Activated T-helper 2 cell treated with anti-CD3 and anti-CD28 coated beads, Interferon-gamma antibody, Interleukin-2, Interleukin-4, amounts not matched to agents 10 μg/mL and 5 μg/mL and 100 μg/mL, durations not matched to agents 14 hours and 24 hours and 36 hours (primary cell): ENCODE data around the gene C17orf113. TPM values are rescaled to one million over a fixed set of nuclear protein-coding genes. Genes with fewer than 3 reads are reported as not detected.

Experiments
- DNase-seq: peaks from one replicate; pipeline ENCODE4 v3.0.0; 2021; ENCODE audit warnings: low spot score
- H3K27ac Mint-ChIP-seq: one replicate; pipeline ENCODE4 v1.8.0; 2021; ENCODE audit warnings: mixed read lengths
- H3K27me3 Mint-ChIP-seq: one replicate; pipeline ENCODE4 v1.8.0; 2021; ENCODE audit warnings: low read depth, mixed read lengths
- H3K36me3 Mint-ChIP-seq: one replicate; pipeline ENCODE4 v1.8.0; 2021; ENCODE audit warnings: low read depth, mixed read lengths
- H3K4me1 Mint-ChIP-seq: one replicate; pipeline ENCODE4 v1.8.0; 2021; ENCODE audit warnings: low read depth, mixed read lengths
- H3K4me3 Mint-ChIP-seq: one replicate; pipeline ENCODE4 v1.8.0; 2021; ENCODE audit warnings: low read depth, mild to moderate bottlenecking, moderate library complexity, mixed read lengths
- H3K9me3 Mint-ChIP-seq: one replicate; pipeline ENCODE4 v1.8.0; 2021; ENCODE audit warnings: mixed read lengths
- intact Hi-C: fragments of 100-400 bp; cut with micrococcal nuclease; formaldehyde crosslinking; loops from one replicate; pipeline ENCODE4 v1.15.1; 2023
- total RNA-seq: library from RNA; stranded (reverse); gene quantifications from 2 replicates; pipeline ENCODE4 v1.2.3, GENCODE V29; 2022

The C17orf113 gene
- total RNA-seq, 1 donor from 2014 or later = 0.21 TPM

GRCh38 chr17:41989702-41990419 is 60.5 kb downstream of the C17orf113 start:
- intact Hi-C loops = no loop called here
- H3K36me3 Mint-ChIP-seq = peaks cover 80% of the 10 kb centered on the region
- no peak overlapping the region for H3K27ac Mint-ChIP-seq
- no peak for DNase-seq
- H3K4me3 Mint-ChIP-seq = no peak overlapping the region
- no peaks in the 10 kb centered on the region for H3K9me3 Mint-ChIP-seq
- no peaks in the 10 kb centered on the region for H3K4me1 Mint-ChIP-seq
- H3K27me3 Mint-ChIP-seq = no peaks in the 10 kb centered on the region

DNA sequence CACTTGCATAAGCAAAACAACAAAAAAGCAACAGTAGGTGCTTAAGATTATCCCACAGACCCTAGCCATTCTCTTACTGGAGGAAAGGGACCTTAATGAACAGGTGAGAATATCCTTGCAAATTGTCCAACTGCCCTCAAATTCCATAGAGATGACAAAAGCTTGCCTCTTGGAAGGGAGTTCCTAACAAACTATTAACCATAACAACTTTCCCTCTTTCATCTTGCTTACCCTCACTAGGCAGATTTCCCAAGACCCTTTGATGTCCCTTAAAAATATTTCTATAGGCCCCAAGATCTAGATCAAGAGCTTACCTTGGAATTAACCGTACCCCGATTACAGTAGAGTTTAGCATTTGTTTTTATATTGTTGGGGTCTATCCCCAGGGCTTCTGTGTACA is 62.0 kb downstream of the C17orf113 start:
- H3K9me3 Mint-ChIP-seq = no peaks in the 10 kb centered on the region
- H3K4me3 Mint-ChIP-seq = no peak overlapping the region
- no peaks in the 10 kb centered on the region for H3K4me1 Mint-ChIP-seq
- DNase-seq = no peak
- intact Hi-C loops = no loop called here
- H3K36me3 Mint-ChIP-seq = peaks cover 76% of the 10 kb centered on the region
- H3K27ac Mint-ChIP-seq = no peak overlapping the region
- H3K27me3 Mint-ChIP-seq = no peaks in the 10 kb centered on the region

Other genes starting within 250 kb of the C17orf113 start
- gene P3H4, start 238.7 kb downstream of the C17orf113 start, total RNA-seq = 7.8 and 8.6 TPM in 2 replicates
- 1.3 and 1.4 TPM in 2 replicates for gene FKBP10, start 237.6 kb downstream of the C17orf113 start, total RNA-seq
- gene NT5C3B, start 214.4 kb downstream of the C17orf113 start, total RNA-seq = 59.9 and 62.0 TPM in 2 replicates
- gene KLHL10, start 212.8 kb downstream of the C17orf113 start, total RNA-seq = 0.16 and 0.23 TPM in 2 replicates
- gene KLHL11, start 185.2 kb downstream of the C17orf113 start, total RNA-seq = 44.3 and 46.0 TPM in 2 replicates
- 223 and 232 TPM in 2 replicates for gene ACLY, start 131.7 kb downstream of the C17orf113 start, total RNA-seq
- gene ODAD4, start 120.0 kb downstream of the C17orf113 start, total RNA-seq = 0.50 and 0.85 TPM in 2 replicates
- gene CNP, start 83.8 kb downstream of the C17orf113 start, total RNA-seq = 71.8 and 77.3 TPM in 2 replicates
- gene DNAJC7, start 33.2 kb downstream of the C17orf113 start, total RNA-seq = 103 and 115 TPM in 2 replicates
- 25.8 and 28.2 TPM in 2 replicates for gene NKIRAS2, start 30.5 kb downstream of the C17orf113 start, total RNA-seq
- gene ZNF385C, start 47.9 kb upstream of the C17orf113 start, total RNA-seq = 0.16 and 0.28 TPM in 2 replicates
- 15.3 and 20.3 TPM in 2 replicates for gene DHX58, start 62.1 kb upstream of the C17orf113 start, total RNA-seq
- gene KAT2A, start 70.8 kb upstream of the C17orf113 start, total RNA-seq = 59.6 and 60.0 TPM in 2 replicates
- gene HSPB9, start 72.2 kb upstream of the C17orf113 start, total RNA-seq = not detected in 2 replicates
- gene RAB5C, start 104.4 kb upstream of the C17orf113 start, total RNA-seq = 63.9 and 67.9 TPM in 2 replicates
- 0.44 and 0.64 TPM in 2 replicates for gene KCNH4, start 130.5 kb upstream of the C17orf113 start, total RNA-seq
- gene HCRT, start 134.9 kb upstream of the C17orf113 start, total RNA-seq = not detected in 2 replicates
- gene GHDC, start 143.9 kb upstream of the C17orf113 start, total RNA-seq = 16.5 and 17.6 TPM in 2 replicates
- gene STAT5B, start 225.8 kb upstream of the C17orf113 start, total RNA-seq = 162 and 164 TPM in 2 replicates
- 288 and 302 TPM in 2 replicates for gene STAT5A, start 237.9 kb upstream of the C17orf113 start, total RNA-seq